HCT116 (cell line): ENCODE data around the gene CLDN10. TPM values are rescaled to one million over a fixed set of nuclear protein-coding genes. Genes with fewer than 3 reads are reported as not detected.

ENCODE experiments used
- ATAC-seq: fragments of 200-7000 bp; cut with Tn5 transposase; 2 replicates; pipeline ENCODE4 v1.9.1; 2020; ENCODE audit warnings: mild to moderate bottlenecking, moderate library complexity
- BruUV-seq: library from RNA; stranded (reverse); fragments of 400-500 nt; replicated peaks from 2 replicates; lab custom pipeline; 2021; lab: Mats Ljungman, UMichigan
- CTCF ChIA-PET: fragments of 300-600 bp; sonication (Branson Sonifier 250); formaldehyde crosslinking; loops from one replicate; lab custom pipeline; 2021; ENCODE audit warnings: antibody characterized with exemption; lab: Charles Lee
- POLR2A ChIA-PET: fragments of 300-600, 350-600 bp; sonication (Branson Sonifier 250); formaldehyde crosslinking; loops from one replicate; lab custom pipeline; 2021; ENCODE audit warnings: antibody characterized with exemption; lab: Charles Lee
- RAD21 ChIA-PET, 2 experiments: fragments of 300-600 bp; sonication (Branson Sonifier 250); formaldehyde crosslinking; loops; one replicate each; lab custom pipeline; 2023; ENCODE audit warnings: low total read pairs in 2 of 2; ENCODE audit not compliant: uncharacterized antibody in 2 of 2, unreplicated experiment in 2 of 2, low non-redundant PET in 1 of 2; lab: Charles Lee
- DNase-seq: peaks from one replicate; pipeline ENCODE4 v3.0.0-alpha.2; 2010; ENCODE audit warnings: low read depth, low spot score
- H2AFZ ChIP-seq: fragments of 200-600 bp; shearing (Covaris generic), sonication (generic); 2 replicates; pipeline ENCODE4 v1.6.1; 2017; ENCODE audit warnings: low read depth, mixed run types, mixed read lengths, antibody characterized with exemption, low read length; ENCODE audit not compliant: poor library complexity, severe bottlenecking
- H3K27ac ChIP-seq: 2 replicates; pipeline ENCODE4 v1.5.1; 2012; ENCODE audit warnings: low read depth, low read length
- H3K27me3 ChIP-seq: fragments of 200-600 bp; sonication (generic); 2 replicates; pipeline ENCODE4 v1.6.1; 2016; ENCODE audit warnings: mixed run types, low read length, mixed read lengths; ENCODE audit not compliant: insufficient read depth
- H3K36me3 ChIP-seq, 2 experiments: fragments of 200-500 bp in 1 of 2; fragments of 200-600 bp in 1 of 2; sonication (Bioruptor generic) in 1 of 2; sonication (generic) in 1 of 2; 2 replicates each; pipeline versions ENCODE4 v1.5.1 to v1.6.1; 2014 to 2016; ENCODE audit warnings: low read length in 2 of 2, inconsistent platforms in 1 of 2, mixed read lengths in 1 of 2, mixed run types in 1 of 2; ENCODE audit not compliant: insufficient read depth in 2 of 2, control insufficient read depth in 1 of 2
- H3K4me1 ChIP-seq, 2 experiments: fragments of 200-600 bp in 1 of 2; sonication (generic) in 1 of 2; 2 replicates each; pipeline versions ENCODE4 v1.5.1 to v1.6.1; 2012 to 2017; ENCODE audit warnings: low read length in 2 of 2, inconsistent platforms in 1 of 2, mild to moderate bottlenecking in 1 of 2, mixed read lengths in 1 of 2, mixed run types in 1 of 2, moderate library complexity in 1 of 2; ENCODE audit not compliant: insufficient read depth in 2 of 2, control insufficient read depth in 1 of 2
- H3K4me2 ChIP-seq: fragments of 200-600 bp; sonication (generic); 2 replicates; pipeline ENCODE4 v1.6.1; 2017; ENCODE audit warnings: mixed run types, low read length, mixed read lengths
- H3K4me3 ChIP-seq, 2 experiments: fragments of 200-600 bp in 1 of 2; sonication (generic) in 1 of 2; replicated peaks in 1 of 2; 2 replicates each; pipeline ENCODE4 v1.5.1; 2011 to 2016; ENCODE audit warnings: low read length in 2 of 2, control low read depth in 1 of 2, low read depth in 1 of 2, mild to moderate bottlenecking in 1 of 2, mixed read lengths in 1 of 2, mixed run types in 1 of 2
- H3K79me2 ChIP-seq: fragments of 200-600 bp; sonication (generic); 2 replicates; pipeline ENCODE4 v1.6.1; 2017; ENCODE audit warnings: mild to moderate bottlenecking, mixed run types, low read length, moderate library complexity, mixed read lengths; ENCODE audit not compliant: insufficient read depth
- H3K9ac ChIP-seq: fragments of 200-600 bp; sonication (generic); 2 replicates; pipeline ENCODE4 v1.6.1; 2016; ENCODE audit warnings: low read length, mixed read lengths
- H3K9me2 ChIP-seq: fragments of 200-600 bp; sonication (generic), shearing (Covaris generic); 2 replicates; pipeline ENCODE4 v1.6.1; 2017; ENCODE audit warnings: mixed run types, mild to moderate bottlenecking, moderate library complexity; ENCODE audit not compliant: insufficient read depth
- H3K9me3 ChIP-seq, 2 experiments: fragments of 200-500 bp in 1 of 2; fragments of 200-600 bp in 1 of 2; sonication (Bioruptor generic) in 1 of 2; sonication (generic) in 1 of 2; 2 replicates each; pipeline ENCODE4 v1.6.1; 2014 to 2017; ENCODE audit warnings: low read length in 2 of 2, mixed read lengths in 2 of 2, inconsistent platforms in 1 of 2, low read depth in 1 of 2, mild to moderate bottlenecking in 1 of 2, mixed run types in 1 of 2, moderate library complexity in 1 of 2; ENCODE audit not compliant: control insufficient read depth in 1 of 2, insufficient read depth in 1 of 2
- H4K20me1 ChIP-seq: fragments of 200-600 bp; sonication (generic), shearing (Covaris generic); 2 replicates; pipeline ENCODE4 v1.6.1; 2017; ENCODE audit warnings: mixed run types, mild to moderate bottlenecking, moderate library complexity; ENCODE audit not compliant: insufficient read depth
- ATF3 ChIP-seq: IDR thresholded peaks from 2 replicates; pipeline ENCODE4 v1.6.1; 2012
- CEBPB ChIP-seq: IDR thresholded peaks from 2 replicates; pipeline ENCODE4 v1.6.1; 2012; ENCODE audit warnings: low read depth
- CTCF ChIP-seq, 3 experiments: fragments of 200-600 bp in 1 of 3; sonication (generic) in 1 of 3; IDR thresholded peaks in 2 of 3; conservative IDR thresholded peaks in 1 of 3; 2 replicates each; pipeline ENCODE4 v1.5.1; 2012 to 2017; ENCODE audit warnings: low read depth in 2 of 3, low read length in 2 of 3, antibody characterized with exemption in 1 of 3, borderline replicate concordance in 1 of 3, control low read depth in 1 of 3, mild to moderate bottlenecking in 1 of 3, mixed read lengths in 1 of 3, mixed run types in 1 of 3, moderate library complexity in 1 of 3; ENCODE audit not compliant: insufficient read depth in 1 of 3
- EGR1 ChIP-seq: IDR thresholded peaks from 2 replicates; pipeline ENCODE4 v1.6.1; 2012; ENCODE audit warnings: low read depth
- ELF1 ChIP-seq: IDR thresholded peaks from 2 replicates; pipeline ENCODE4 v1.6.1; 2012; ENCODE audit warnings: low read depth, borderline replicate concordance
- EZH2 ChIP-seq: fragments of 200-600 bp; sonication (generic); IDR thresholded peaks from 2 replicates; pipeline ENCODE4 v1.6.1; 2017; ENCODE audit warnings: antibody characterized with exemption, mixed run types
- EZH2phosphoT487 ChIP-seq: fragments of 200-600 bp; IDR thresholded peaks from 2 replicates; pipeline ENCODE4 v1.6.1; 2018; ENCODE audit warnings: antibody characterized with exemption, borderline replicate concordance
- FOSL1 ChIP-seq: IDR thresholded peaks from 2 replicates; pipeline ENCODE4 v1.6.1; 2012; ENCODE audit warnings: low read depth
- JUND ChIP-seq: IDR thresholded peaks from 2 replicates; pipeline ENCODE4 v1.6.1; 2012
- MAX ChIP-seq: IDR thresholded peaks from 2 replicates; pipeline ENCODE4 v1.6.1; 2012
- POLR2A ChIP-seq: IDR thresholded peaks from 2 replicates; pipeline ENCODE4 v1.7.0; 2011; ENCODE audit warnings: borderline replicate concordance; ENCODE audit not compliant: insufficient read depth, insufficient read length; ENCODE audit errors: extremely low read depth
- POLR2AphosphoS5 ChIP-seq: IDR thresholded peaks from 2 replicates; pipeline ENCODE4 v1.6.1; 2011; ENCODE audit warnings: mild to moderate bottlenecking, low read depth, low read length, moderate library complexity
- RAD21 ChIP-seq: IDR thresholded peaks from 2 replicates; pipeline ENCODE4 v1.6.1; 2012; ENCODE audit warnings: low read depth, mild to moderate bottlenecking
- SIN3A ChIP-seq: IDR thresholded peaks from 2 replicates; pipeline ENCODE4 v1.6.1; 2012; ENCODE audit warnings: low read depth
- SP1 ChIP-seq: IDR thresholded peaks from 2 replicates; pipeline ENCODE4 v1.6.1; 2012; ENCODE audit warnings: low read depth
- SRF ChIP-seq: IDR thresholded peaks from 2 replicates; pipeline ENCODE4 v1.6.1; 2012; ENCODE audit warnings: low read depth
- TCF7L2 ChIP-seq: IDR thresholded peaks from 2 replicates; pipeline ENCODE4 v1.7.0; 2011; ENCODE audit warnings: borderline replicate concordance, inconsistent platforms; ENCODE audit not compliant: insufficient read depth, insufficient read length; ENCODE audit errors: extremely low read depth
- ZBTB33 ChIP-seq: IDR thresholded peaks from 2 replicates; pipeline ENCODE4 v1.6.1; 2011; ENCODE audit warnings: mild to moderate bottlenecking, low read length, moderate library complexity; ENCODE audit not compliant: insufficient replicate concordance; ENCODE audit errors: extremely low read depth
- ZFX ChIP-seq: fragments of 450-650 bp; IDR thresholded peaks from 2 replicates; pipeline ENCODE4 v1.6.1; 2017
- ZNF274 ChIP-seq: fragments of 200-500 bp; sonication (Bioruptor generic); IDR thresholded peaks from 2 replicates; pipeline ENCODE4 v1.6.1; 2014; ENCODE audit warnings: mild to moderate bottlenecking, low read depth, low read length, inconsistent platforms
- intact Hi-C: fragments of 100-400 bp; cut with micrococcal nuclease; formaldehyde crosslinking; loops from 2 replicates; pipeline ENCODE4 v1.10.0; 2022
- total RNA-seq: library from RNA; stranded (reverse); gene quantifications from one replicate; pipeline ENCODE4 v1.2.1, GENCODE V29; 2021; ENCODE audit not compliant: unreplicated experiment

The CLDN10 gene
- total RNA-seq, 1 experiment from 2014 or later = not detected

- CTCF ChIA-PET = no interaction called here
- H3K36me3 ChIP-seq = no peaks in the 10 kb centered on the region
- ATAC-seq = no peak
- no TSS peak for BruUV-seq
- POLR2A ChIA-PET = no interaction called here
- RAD21 ChIA-PET = no interaction called here
- TF ChIP-seq ELF1 = no peak
- no peaks in the 10 kb centered on the region for H3K79me2 ChIP-seq
- H2AFZ ChIP-seq = no peak overlapping the region
- no peaks in the 10 kb centered on the region for H4K20me1 ChIP-seq
- H3K9me3 ChIP-seq = no peaks in the 10 kb centered on the region
- H3K4me2 ChIP-seq = no peak overlapping the region
- H3K27me3 ChIP-seq = peaks cover 8% of the 10 kb centered on the region
- H3K9me2 ChIP-seq = no peaks in the 10 kb centered on the region
- no peak overlapping the region for H3K4me3 ChIP-seq
- no peak overlapping the region for H3K27ac ChIP-seq
- no peak for DNase-seq
- no peak overlapping the region for H3K9ac ChIP-seq
- intact Hi-C loops = no loop called here
- no peaks in the 10 kb centered on the region for H3K4me1 ChIP-seq
Observed at GRCh38 chr13:95516021-95516420, 36.5 kb upstream of the CLDN10 start.

GRCh38 chr13:95516492-95516891 lies 36.0 kb upstream of the CLDN10 start:
- POLR2A ChIA-PET = no interaction called here

More at GRCh38 chr13:95516492-95516891, 36.0 kb upstream of the CLDN10 start:
- ATAC-seq (no peak), DNase-seq (no peak)
- Histone ChIP-seq H3K36me3 (no peaks in the 10 kb centered on the region), H3K9me2 (no peaks in the 10 kb centered on the region), H3K27me3 (peaks cover 8% of the 10 kb centered on the region), H4K20me1 (no peaks in the 10 kb centered on the region), H3K9me3 (no peaks in the 10 kb centered on the region), H3K4me2 (no peak overlapping the region), H3K79me2 (no peaks in the 10 kb centered on the region), H3K27ac (no peak overlapping the region), H3K4me1 (no peaks in the 10 kb centered on the region), H3K4me3 (no peak overlapping the region), H2AFZ (no peak overlapping the region), H3K9ac (no peak overlapping the region)
- no peak for TF ChIP-seq EZH2phosphoT487
- TF ChIP-seq JUND = no peak
- no peak for TF ChIP-seq EGR1
- no peak for TF ChIP-seq RAD21
- TF ChIP-seq MAX = no peak
- no peak for TF ChIP-seq ELF1
- no peak for TF ChIP-seq ZFX
- no peak for TF ChIP-seq FOSL1
- TF ChIP-seq TCF7L2 = no peak
- TF ChIP-seq CTCF (IDR thresholded peaks at IDR 0.05 in 2 of 3, conservative IDR thresholded peaks at IDR 0.05 in 1 of 3; ENCODE audit: borderline replicate concordance in 1 of 3, insufficient read depth in 1 of 3, low read depth in 2 of 3, low read length in 2 of 3) = no peak
- no peak for TF ChIP-seq ATF3
- TF ChIP-seq POLR2AphosphoS5 = no peak
- no peak for TF ChIP-seq EZH2
- no peak for TF ChIP-seq POLR2A
- no peak for TF ChIP-seq SP1
- TF ChIP-seq CEBPB = no peak
- TF ChIP-seq SIN3A = no peak
- no peak for TF ChIP-seq ZBTB33
- no peak for TF ChIP-seq SRF
- TF ChIP-seq ZNF274 = no peak
- ChIA-PET CTCF (no interaction called here), RAD21 (no interaction called here)
- no TSS peak for BruUV-seq
- intact Hi-C loops = no loop called here
